Astrocyte (in vitro differentiated cells and primary cell): ENCODE data around the gene CCDC157. TPM values are rescaled to one million over a fixed set of nuclear protein-coding genes. Genes with fewer than 3 reads are reported as not detected.

Experiments used
- DNase-seq: peaks from one replicate; pipeline ENCODE4 v3.0.0-alpha.2; 2010; ENCODE audit warnings: low read depth
- FAIRE-seq: peaks from 2 replicates; lab custom pipeline; 2011; peaks lifted over from hg19 to GRCh38; lab: Jason Lieb, UNC
- H2AFZ ChIP-seq: 2 replicates; pipeline ENCODE4 v1.6.0; 2012; ENCODE audit warnings: low read depth, low read length, inconsistent platforms
- H3K27ac ChIP-seq: 2 replicates; pipeline ENCODE4 v1.5.1; 2011; ENCODE audit warnings: low read depth, low read length, inconsistent platforms
- H3K27me3 ChIP-seq: 2 replicates; pipeline ENCODE4 v1.6.0; 2011; ENCODE audit warnings: low read length, inconsistent platforms; ENCODE audit not compliant: insufficient read depth
- H3K36me3 ChIP-seq: 2 replicates; pipeline ENCODE4 v1.5.1; 2011; ENCODE audit warnings: low read length, inconsistent platforms; ENCODE audit not compliant: insufficient read depth
- H3K4me1 ChIP-seq: 2 replicates; pipeline ENCODE4 v1.5.1; 2011; ENCODE audit warnings: low read length, inconsistent platforms; ENCODE audit not compliant: insufficient read depth
- H3K4me2 ChIP-seq: 2 replicates; pipeline ENCODE4 v1.6.0; 2012; ENCODE audit warnings: low read length, inconsistent platforms
- H3K4me3 ChIP-seq: 2 replicates; pipeline ENCODE4 v1.5.1; 2011; ENCODE audit warnings: low read depth, mild to moderate bottlenecking, low read length, inconsistent platforms; ENCODE audit not compliant: insufficient read depth
- H3K79me2 ChIP-seq: 2 replicates; pipeline ENCODE4 v1.6.0; 2012; ENCODE audit warnings: mild to moderate bottlenecking, low read length, inconsistent platforms; ENCODE audit not compliant: insufficient read depth
- H3K9ac ChIP-seq: 2 replicates; pipeline ENCODE4 v1.6.0; 2012; ENCODE audit warnings: mild to moderate bottlenecking, low read length, inconsistent platforms
- H3K9me3 ChIP-seq: 2 replicates; pipeline ENCODE4 v1.5.1; 2012; ENCODE audit warnings: low read depth, mild to moderate bottlenecking, low read length, inconsistent platforms; ENCODE audit not compliant: insufficient read depth
- H4K20me1 ChIP-seq: 2 replicates; pipeline ENCODE4 v1.6.0; 2012; ENCODE audit warnings: low read length, inconsistent platforms; ENCODE audit not compliant: insufficient read depth
- H3K27ac Mint-ChIP-seq: one replicate; pipeline ENCODE4 v1.8.0; 2021; ENCODE audit warnings: mild to moderate bottlenecking, mixed read lengths; ENCODE audit not compliant: unreplicated experiment
- H3K27me3 Mint-ChIP-seq: one replicate; pipeline ENCODE4 v1.8.0; 2021; ENCODE audit warnings: low read depth, mixed read lengths; ENCODE audit not compliant: unreplicated experiment
- H3K36me3 Mint-ChIP-seq: one replicate; pipeline ENCODE4 v1.8.0; 2021; ENCODE audit warnings: low read depth, mixed read lengths; ENCODE audit not compliant: unreplicated experiment
- H3K4me1 Mint-ChIP-seq: one replicate; pipeline ENCODE4 v1.8.0; 2021; ENCODE audit warnings: low read depth, mixed read lengths; ENCODE audit not compliant: unreplicated experiment
- H3K4me3 Mint-ChIP-seq: one replicate; pipeline ENCODE4 v1.8.0; 2021; ENCODE audit warnings: mild to moderate bottlenecking, moderate library complexity, mixed read lengths; ENCODE audit not compliant: unreplicated experiment
- H3K9me3 Mint-ChIP-seq: one replicate; pipeline ENCODE4 v1.8.0; 2021; ENCODE audit warnings: mild to moderate bottlenecking, mixed read lengths; ENCODE audit not compliant: unreplicated experiment
- CTCF ChIP-seq: IDR thresholded peaks from 2 replicates; pipeline ENCODE4 v1.5.1; 2011; ENCODE audit warnings: low read depth, mild to moderate bottlenecking, inconsistent platforms, low read length, moderate library complexity; ENCODE audit not compliant: insufficient read depth
- EZH2 ChIP-seq: IDR thresholded peaks from 2 replicates; pipeline ENCODE4 v1.6.1; 2012; ENCODE audit warnings: mild to moderate bottlenecking, low read length, inconsistent platforms; ENCODE audit not compliant: insufficient read depth
- total RNA-seq: library from RNA; stranded (reverse); gene quantifications from 2 replicates; pipeline ENCODE4 v1.2.1, GENCODE V29; 2021

Gene CCDC157
- total RNA-seq, 1 donor from 2014 or later: 2.9 TPM

DNA sequence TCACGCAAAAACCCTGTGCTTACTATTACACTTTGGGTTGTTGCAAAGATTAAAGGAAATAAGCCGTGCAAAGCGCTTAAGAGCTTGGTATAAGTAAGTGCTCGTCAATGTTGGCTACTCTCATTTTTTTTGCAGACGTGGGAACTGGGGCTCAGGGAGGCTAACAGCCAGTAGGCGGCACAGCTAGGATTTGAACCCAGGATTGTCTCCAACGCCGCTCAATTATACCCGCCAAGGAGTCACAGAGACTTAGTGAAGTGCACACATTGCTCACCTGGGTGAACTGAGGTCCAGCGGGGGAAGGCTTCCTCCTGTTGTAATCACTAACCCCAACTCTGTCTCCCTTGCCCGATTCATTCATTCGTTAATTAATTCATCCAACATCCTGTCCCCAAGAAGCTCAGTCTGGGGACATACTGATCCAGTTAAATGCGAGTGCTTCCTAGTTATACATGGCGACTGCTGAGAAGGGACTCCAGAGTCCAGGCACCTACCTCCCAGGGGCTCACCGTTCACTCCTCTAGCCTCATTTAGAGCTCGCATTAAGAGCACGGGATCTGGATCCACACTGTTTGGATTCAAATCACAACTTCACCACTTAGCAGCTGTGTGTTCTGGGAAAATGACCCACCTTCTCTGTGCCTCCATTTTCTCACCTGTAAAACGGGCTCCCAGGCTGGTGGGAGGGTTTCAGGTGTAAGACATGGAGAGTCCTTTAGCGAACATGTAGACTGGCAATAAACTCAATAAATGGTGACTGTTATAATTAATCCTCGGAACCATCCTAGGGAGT, 67.9 kb downstream of the CCDC157 start:
- H3K27ac ChIP-seq: peak overlapping the region; percentile 98
- DNase-seq (no peak), FAIRE-seq (no peak)
- peaks cover 32% of the 10 kb centered on the region for H3K4me1 Mint-ChIP-seq
- no peaks in the 10 kb centered on the region for H4K20me1 ChIP-seq
- H3K4me3 ChIP-seq: peak overlapping the region; percentile 62
- peak overlapping the region; percentile 100 for H3K27ac Mint-ChIP-seq
- H2AFZ ChIP-seq: peak overlapping the region; percentile 44
- H3K4me3 Mint-ChIP-seq: peak overlapping the region; percentile 87
- no peaks in the 10 kb centered on the region for H3K79me2 ChIP-seq
- no peaks in the 10 kb centered on the region for H3K27me3 Mint-ChIP-seq
- H3K9me3 ChIP-seq: no peaks in the 10 kb centered on the region
- peak overlapping the region; percentile 90 for H3K4me2 ChIP-seq
- H3K9ac ChIP-seq: peak overlapping the region; percentile 93
- TF ChIP-seq EZH2: no peak
- TF ChIP-seq CTCF: no peak
- H3K9me3 Mint-ChIP-seq: no peaks in the 10 kb centered on the region
- H3K27me3 ChIP-seq: no peaks in the 10 kb centered on the region
- H3K4me1 ChIP-seq: peaks cover 63% of the 10 kb centered on the region
- peaks cover 5% of the 10 kb centered on the region for H3K36me3 Mint-ChIP-seq
- peaks cover 3% of the 10 kb centered on the region for H3K36me3 ChIP-seq

DNA sequence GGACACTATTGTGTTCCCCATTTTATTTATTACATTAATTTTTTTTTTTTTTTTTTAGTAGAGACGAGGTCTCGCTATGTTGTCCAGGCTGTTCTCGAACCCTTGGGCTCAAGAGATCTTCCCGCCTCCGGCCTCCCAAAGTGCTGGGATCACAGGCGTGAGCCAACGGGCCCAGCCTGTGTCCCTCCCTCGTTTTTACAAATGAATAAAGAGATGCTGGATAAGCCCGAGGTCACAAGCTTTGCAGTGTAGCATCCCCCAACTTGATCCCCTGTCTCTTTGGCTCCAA, 68.5 kb downstream of the CCDC157 start:
- H3K36me3 Mint-ChIP-seq: peaks cover 5% of the 10 kb centered on the region
- no peaks in the 10 kb centered on the region for H3K27me3 ChIP-seq
- H3K9ac ChIP-seq: peak overlapping the region; percentile 77
- peak overlapping the region; percentile 90 for H3K4me2 ChIP-seq
- no peak for DNase-seq
- H3K27ac Mint-ChIP-seq: peak overlapping the region; percentile 71
- peak overlapping the region; percentile 61 for H2AFZ ChIP-seq
- peaks cover 3% of the 10 kb centered on the region for H3K36me3 ChIP-seq
- H3K9me3 Mint-ChIP-seq: no peaks in the 10 kb centered on the region
- H4K20me1 ChIP-seq: no peaks in the 10 kb centered on the region
- H3K4me1 Mint-ChIP-seq: peaks cover 28% of the 10 kb centered on the region
- no peaks in the 10 kb centered on the region for H3K27me3 Mint-ChIP-seq
- TF ChIP-seq CTCF (no peak), EZH2 (no peak)
- peaks cover 59% of the 10 kb centered on the region for H3K4me1 ChIP-seq
- FAIRE-seq: no peak
- H3K4me3 ChIP-seq: peak overlapping the region; percentile 62
- H3K79me2 ChIP-seq: no peaks in the 10 kb centered on the region
- peak overlapping the region; percentile 87 for H3K4me3 Mint-ChIP-seq
- H3K9me3 ChIP-seq: no peaks in the 10 kb centered on the region
- H3K27ac ChIP-seq: peak overlapping the region; percentile 58
